Spinal cord (tissue), 10 donors: ENCODE data around the gene SLC36A1. TPM values are rescaled to one million over a fixed set of nuclear protein-coding genes. Genes with fewer than 3 reads are reported as not detected.

ENCODE experiments used
- DNase-seq, 6 donors: peaks; one replicate each; pipeline versions ENCODE4 v3.0.0 to v3.0.0-alpha.2; 2013 to 2015; ENCODE audit warnings: low spot score in 6 of 6, low read depth in 4 of 6
- H3K27ac ChIP-seq: one replicate; pipeline ENCODE4 v1.5.1; 2013; ENCODE audit warnings: low read depth, low read length, control low read depth
- H3K27me3 ChIP-seq: one replicate; pipeline ENCODE4 v1.6.1; 2013; ENCODE audit warnings: low read length; ENCODE audit not compliant: control insufficient read depth, insufficient read depth
- H3K36me3 ChIP-seq: one replicate; pipeline ENCODE4 v1.6.1; 2013; ENCODE audit warnings: low read length; ENCODE audit not compliant: control insufficient read depth, insufficient read depth
- H3K4me1 ChIP-seq: one replicate; pipeline ENCODE4 v1.6.1; 2013; ENCODE audit warnings: low read length; ENCODE audit not compliant: control insufficient read depth, insufficient read depth
- H3K4me3 ChIP-seq: one replicate; pipeline ENCODE4 v1.5.1; 2013; ENCODE audit warnings: low read depth, low read length, control low read depth
- H3K9me3 ChIP-seq: one replicate; pipeline ENCODE4 v1.6.1; 2013; ENCODE audit warnings: low read length; ENCODE audit not compliant: control insufficient read depth, insufficient read depth
- WGBS: methylation state at CpG from one replicate; pipeline ENCODE4 v1.1.5; 2013; ENCODE audit warnings: missing lambda C conversion rate; ENCODE audit not compliant: insufficient coverage; 5-methylcytosine and 5-hydroxymethylcytosine counted together
- polyA plus RNA-seq, 2 donors: library from polyadenylated mRNA; unstranded; fragments of 120-200 nt; gene quantifications; one replicate each; pipeline ENCODE4 v1.2.1, GENCODE V29; 2013; ENCODE audit not compliant: insufficient read length in 2 of 2
- small RNA-seq: library from RNA; depleted of rRNA; stranded (forward); fragments of <200 nt; gene quantifications from one replicate; pipeline ENCODE3, GENCODE V24; 2014; ENCODE audit warnings: low replicate concordance
- total RNA-seq, 2 donors: library from RNA; depleted of rRNA in 1 of 2; stranded (reverse); fragments of 120-200 nt in 1 of 2; fragments of >200 nt in 1 of 2; gene quantifications; one replicate each; pipeline versions ENCODE4 v1.2.3 to v1.2.4, GENCODE V29; 2013 to 2014
- donor health status: healthy.

SLC36A1 gene
- total and polyA plus RNA-seq, 4 donors, result 11.4 to 14.5 (median 13.9) TPM

- no peaks in the 10 kb centered on the region for H3K36me3 ChIP-seq
- no CpG with 5 or more reads among the region's 2 CpGs for WGBS
Measured at GRCh38 chr5:151541571-151541970, 94.2 kb downstream of the SLC36A1 start.

More at GRCh38 chr5:151541571-151541970, 94.2 kb downstream of the SLC36A1 start:
- H3K9me3 ChIP-seq, result no peaks in the 10 kb centered on the region
- no peaks in the 10 kb centered on the region for H3K27me3 ChIP-seq
- H3K27ac ChIP-seq, result no peak overlapping the region
- DNase-seq, result no peak
- H3K4me1 ChIP-seq, result no peaks in the 10 kb centered on the region
- H3K4me3 ChIP-seq, result no peak overlapping the region

Small RNAs within 50 kb of the gene (small RNA-seq; reads per million reads assigned to genes)
- not detected for gene MIR6499
- gene RNA5SP197, result not detected

Other genes with a start within 250 kb of the SLC36A1 start
- gene CCDC69, start 223.5 kb upstream of the SLC36A1 start, total RNA-seq, result 1 to 10 TPM; 2.4 to 4.5 TPM
- 1 to 10 TPM; 4.3 to 7.1 TPM for gene CCDC69, start 223.5 kb upstream of the SLC36A1 start, polyA plus RNA-seq
- gene GM2A, start 194.4 kb upstream of the SLC36A1 start, total RNA-seq, result 10 to 100 TPM; 39.7 to 59.2 TPM
- 10 to 100 TPM; 44.8 to 51.3 TPM for gene GM2A, start 194.4 kb upstream of the SLC36A1 start, polyA plus RNA-seq
- not detected for gene SLC36A3, start 143.8 kb upstream of the SLC36A1 start, total RNA-seq
- gene SLC36A3, start 143.8 kb upstream of the SLC36A1 start, polyA plus RNA-seq, result not detected
- gene SLC36A2, start 100.0 kb upstream of the SLC36A1 start, total RNA-seq, result under 1 TPM; 0.06 to 0.30 TPM
- gene SLC36A2, start 100.0 kb upstream of the SLC36A1 start, polyA plus RNA-seq, result under 1 TPM in 1 of 2 donors, not detected in 1; 0.24 TPM
- 10 to 100 TPM in 1 of 2 donors, 1 to 10 TPM in 1; 3.2 to 32.6 TPM for gene FAT2, start 143.7 kb downstream of the SLC36A1 start, total RNA-seq
- gene FAT2, start 143.7 kb downstream of the SLC36A1 start, polyA plus RNA-seq, result 1 to 10 TPM in 1 of 2 donors, under 1 TPM in 1; 0.82 to 5.1 TPM
- 1,000 to 10,000 TPM; 2,298 to 4,374 TPM for gene SPARC, start 239.3 kb downstream of the SLC36A1 start, total RNA-seq
- 1,000 to 10,000 TPM; 1,307 to 2,283 TPM for gene SPARC, start 239.3 kb downstream of the SLC36A1 start, polyA plus RNA-seq